ENCODE measurements around the gene SH3RF1.

DNA sequence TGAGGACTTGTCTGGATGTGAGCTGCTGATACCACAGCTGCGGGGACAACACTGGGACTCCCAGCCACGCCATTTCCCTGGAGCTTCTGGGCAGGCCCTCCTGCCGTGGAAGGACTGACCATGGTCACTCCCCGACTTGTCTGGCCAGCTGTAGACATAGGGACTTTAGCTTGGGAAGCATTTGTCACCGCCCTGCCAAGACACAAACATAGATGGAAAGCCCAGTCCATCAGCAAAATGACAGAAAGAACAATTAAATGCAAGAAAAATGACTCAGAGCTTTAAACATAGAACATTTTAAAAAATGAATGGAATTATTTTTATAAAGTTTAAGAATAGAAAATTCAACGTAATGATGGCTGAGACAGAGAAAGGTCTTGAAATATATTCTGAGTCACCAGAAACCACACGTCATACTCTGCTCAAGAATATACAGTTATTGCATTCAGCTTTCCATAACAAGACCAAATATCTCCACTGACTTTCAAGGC, 153.1 kb downstream of the SH3RF1 start:
- TF ChIP-seq, protein P1, sequence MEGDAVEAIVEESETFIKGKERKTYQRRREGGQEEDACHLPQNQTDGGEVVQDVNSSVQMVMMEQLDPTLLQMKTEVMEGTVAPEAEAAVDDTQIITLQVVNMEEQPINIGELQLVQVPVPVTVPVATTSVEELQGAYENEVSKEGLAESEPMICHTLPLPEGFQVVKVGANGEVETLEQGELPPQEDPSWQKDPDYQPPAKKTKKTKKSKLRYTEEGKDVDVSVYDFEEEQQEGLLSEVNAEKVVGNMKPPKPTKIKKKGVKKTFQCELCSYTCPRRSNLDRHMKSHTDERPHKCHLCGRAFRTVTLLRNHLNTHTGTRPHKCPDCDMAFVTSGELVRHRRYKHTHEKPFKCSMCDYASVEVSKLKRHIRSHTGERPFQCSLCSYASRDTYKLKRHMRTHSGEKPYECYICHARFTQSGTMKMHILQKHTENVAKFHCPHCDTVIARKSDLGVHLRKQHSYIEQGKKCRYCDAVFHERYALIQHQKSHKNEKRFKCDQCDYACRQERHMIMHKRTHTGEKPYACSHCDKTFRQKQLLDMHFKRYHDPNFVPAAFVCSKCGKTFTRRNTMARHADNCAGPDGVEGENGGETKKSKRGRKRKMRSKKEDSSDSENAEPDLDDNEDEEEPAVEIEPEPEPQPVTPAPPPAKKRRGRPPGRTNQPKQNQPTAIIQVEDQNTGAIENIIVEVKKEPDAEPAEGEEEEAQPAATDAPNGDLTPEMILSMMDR (conservative IDR thresholded peaks at IDR 0.05; ENCODE audit: low read depth in 2 of 2), result no peak
- no peak for TF ChIP-seq POLR2AphosphoS5 (IDR thresholded peaks at IDR 0.05; ENCODE audit: low read depth)
- no peak for TF ChIP-seq EZH2phosphoT487 (IDR thresholded peaks at IDR 0.05; ENCODE audit: unreplicated experiment)
- no peak for TF ChIP-seq EZH2 (IDR thresholded peaks at IDR 0.05; ENCODE audit: low read depth, unreplicated experiment)
- TF ChIP-seq, protein P2, sequence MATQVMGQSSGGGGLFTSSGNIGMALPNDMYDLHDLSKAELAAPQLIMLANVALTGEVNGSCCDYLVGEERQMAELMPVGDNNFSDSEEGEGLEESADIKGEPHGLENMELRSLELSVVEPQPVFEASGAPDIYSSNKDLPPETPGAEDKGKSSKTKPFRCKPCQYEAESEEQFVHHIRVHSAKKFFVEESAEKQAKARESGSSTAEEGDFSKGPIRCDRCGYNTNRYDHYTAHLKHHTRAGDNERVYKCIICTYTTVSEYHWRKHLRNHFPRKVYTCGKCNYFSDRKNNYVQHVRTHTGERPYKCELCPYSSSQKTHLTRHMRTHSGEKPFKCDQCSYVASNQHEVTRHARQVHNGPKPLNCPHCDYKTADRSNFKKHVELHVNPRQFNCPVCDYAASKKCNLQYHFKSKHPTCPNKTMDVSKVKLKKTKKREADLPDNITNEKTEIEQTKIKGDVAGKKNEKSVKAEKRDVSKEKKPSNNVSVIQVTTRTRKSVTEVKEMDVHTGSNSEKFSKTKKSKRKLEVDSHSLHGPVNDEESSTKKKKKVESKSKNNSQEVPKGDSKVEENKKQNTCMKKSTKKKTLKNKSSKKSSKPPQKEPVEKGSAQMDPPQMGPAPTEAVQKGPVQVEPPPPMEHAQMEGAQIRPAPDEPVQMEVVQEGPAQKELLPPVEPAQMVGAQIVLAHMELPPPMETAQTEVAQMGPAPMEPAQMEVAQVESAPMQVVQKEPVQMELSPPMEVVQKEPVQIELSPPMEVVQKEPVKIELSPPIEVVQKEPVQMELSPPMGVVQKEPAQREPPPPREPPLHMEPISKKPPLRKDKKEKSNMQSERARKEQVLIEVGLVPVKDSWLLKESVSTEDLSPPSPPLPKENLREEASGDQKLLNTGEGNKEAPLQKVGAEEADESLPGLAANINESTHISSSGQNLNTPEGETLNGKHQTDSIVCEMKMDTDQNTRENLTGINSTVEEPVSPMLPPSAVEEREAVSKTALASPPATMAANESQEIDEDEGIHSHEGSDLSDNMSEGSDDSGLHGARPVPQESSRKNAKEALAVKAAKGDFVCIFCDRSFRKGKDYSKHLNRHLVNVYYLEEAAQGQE (IDR thresholded peaks at IDR 0.05; ENCODE audit: unreplicated experiment), result no peak
- TF ChIP-seq JUNB (IDR thresholded peaks at IDR 0.05; ENCODE audit: unreplicated experiment), result no peak
- no peak for TF ChIP-seq ZNF114 (CRISPR knock-in tag; IDR thresholded peaks at IDR 0.05)
- TF ChIP-seq, protein P3, sequence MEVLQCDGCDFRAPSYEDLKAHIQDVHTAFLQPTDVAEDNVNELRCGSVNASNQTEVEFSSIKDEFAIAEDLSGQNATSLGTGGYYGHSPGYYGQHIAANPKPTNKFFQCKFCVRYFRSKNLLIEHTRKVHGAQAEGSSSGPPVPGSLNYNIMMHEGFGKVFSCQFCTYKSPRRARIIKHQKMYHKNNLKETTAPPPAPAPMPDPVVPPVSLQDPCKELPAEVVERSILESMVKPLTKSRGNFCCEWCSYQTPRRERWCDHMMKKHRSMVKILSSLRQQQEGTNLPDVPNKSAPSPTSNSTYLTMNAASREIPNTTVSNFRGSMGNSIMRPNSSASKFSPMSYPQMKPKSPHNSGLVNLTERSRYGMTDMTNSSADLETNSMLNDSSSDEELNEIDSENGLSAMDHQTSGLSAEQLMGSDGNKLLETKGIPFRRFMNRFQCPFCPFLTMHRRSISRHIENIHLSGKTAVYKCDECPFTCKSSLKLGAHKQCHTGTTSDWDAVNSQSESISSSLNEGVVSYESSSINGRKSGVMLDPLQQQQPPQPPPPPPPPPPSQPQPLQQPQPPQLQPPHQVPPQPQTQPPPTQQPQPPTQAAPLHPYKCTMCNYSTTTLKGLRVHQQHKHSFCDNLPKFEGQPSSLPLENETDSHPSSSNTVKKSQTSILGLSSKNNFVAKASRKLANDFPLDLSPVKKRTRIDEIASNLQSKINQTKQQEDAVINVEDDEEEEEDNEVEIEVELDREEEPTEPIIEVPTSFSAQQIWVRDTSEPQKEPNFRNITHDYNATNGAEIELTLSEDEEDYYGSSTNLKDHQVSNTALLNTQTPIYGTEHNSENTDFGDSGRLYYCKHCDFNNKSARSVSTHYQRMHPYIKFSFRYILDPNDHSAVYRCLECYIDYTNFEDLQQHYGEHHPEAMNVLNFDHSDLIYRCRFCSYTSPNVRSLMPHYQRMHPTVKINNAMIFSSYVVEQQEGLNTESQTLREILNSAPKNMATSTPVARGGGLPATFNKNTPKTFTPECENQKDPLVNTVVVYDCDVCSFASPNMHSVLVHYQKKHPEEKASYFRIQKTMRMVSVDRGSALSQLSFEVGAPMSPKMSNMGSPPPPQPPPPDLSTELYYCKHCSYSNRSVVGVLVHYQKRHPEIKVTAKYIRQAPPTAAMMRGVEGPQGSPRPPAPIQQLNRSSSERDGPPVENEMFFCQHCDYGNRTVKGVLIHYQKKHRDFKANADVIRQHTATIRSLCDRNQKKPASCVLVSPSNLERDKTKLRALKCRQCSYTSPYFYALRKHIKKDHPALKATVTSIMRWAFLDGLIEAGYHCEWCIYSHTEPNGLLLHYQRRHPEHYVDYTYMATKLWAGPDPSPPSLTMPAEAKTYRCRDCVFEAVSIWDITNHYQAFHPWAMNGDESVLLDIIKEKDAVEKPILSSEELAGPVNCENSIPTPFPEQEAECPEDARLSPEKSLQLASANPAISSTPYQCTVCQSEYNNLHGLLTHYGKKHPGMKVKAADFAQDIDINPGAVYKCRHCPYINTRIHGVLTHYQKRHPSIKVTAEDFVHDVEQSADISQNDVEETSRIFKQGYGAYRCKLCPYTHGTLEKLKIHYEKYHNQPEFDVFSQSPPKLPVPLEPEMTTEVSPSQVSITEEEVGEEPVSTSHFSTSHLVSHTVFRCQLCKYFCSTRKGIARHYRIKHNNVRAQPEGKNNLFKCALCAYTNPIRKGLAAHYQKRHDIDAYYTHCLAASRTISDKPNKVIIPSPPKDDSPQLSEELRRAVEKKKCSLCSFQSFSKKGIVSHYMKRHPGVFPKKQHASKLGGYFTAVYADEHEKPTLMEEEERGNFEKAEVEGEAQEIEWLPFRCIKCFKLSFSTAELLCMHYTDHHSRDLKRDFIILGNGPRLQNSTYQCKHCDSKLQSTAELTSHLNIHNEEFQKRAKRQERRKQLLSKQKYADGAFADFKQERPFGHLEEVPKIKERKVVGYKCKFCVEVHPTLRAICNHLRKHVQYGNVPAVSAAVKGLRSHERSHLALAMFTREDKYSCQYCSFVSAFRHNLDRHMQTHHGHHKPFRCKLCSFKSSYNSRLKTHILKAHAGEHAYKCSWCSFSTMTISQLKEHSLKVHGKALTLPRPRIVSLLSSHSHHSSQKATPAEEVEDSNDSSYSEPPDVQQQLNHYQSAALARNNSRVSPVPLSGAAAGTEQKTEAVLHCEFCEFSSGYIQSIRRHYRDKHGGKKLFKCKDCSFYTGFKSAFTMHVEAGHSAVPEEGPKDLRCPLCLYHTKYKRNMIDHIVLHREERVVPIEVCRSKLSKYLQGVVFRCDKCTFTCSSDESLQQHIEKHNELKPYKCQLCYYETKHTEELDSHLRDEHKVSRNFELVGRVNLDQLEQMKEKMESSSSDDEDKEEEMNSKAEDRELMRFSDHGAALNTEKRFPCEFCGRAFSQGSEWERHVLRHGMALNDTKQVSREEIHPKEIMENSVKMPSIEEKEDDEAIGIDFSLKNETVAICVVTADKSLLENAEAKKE (CRISPR knock-in tag; IDR thresholded peaks at IDR 0.05), result no peak
- TF ChIP-seq STAT1 (IDR thresholded peaks at IDR 0.05; ENCODE audit: unreplicated experiment), result no peak
- TF ChIP-seq ZNF331 (CRISPR knock-in tag; IDR thresholded peaks at IDR 0.05; ENCODE audit: low read depth), result no peak
- no peak for TF ChIP-seq CREB1 (CRISPR knock-in tag; IDR thresholded peaks at IDR 0.05; ENCODE audit: low read depth)

All from GM23338 (cell line).